GM20000 (cell line): ENCODE data around the gene IRF2.
"Not testable (repeated sequence)": the region's sequence is repeated elsewhere in the genome, so short reads cannot be mapped to it uniquely, and the experiment has no call there.

ENCODE experiments used
- DNase-seq: peaks from one replicate; pipeline ENCODE4 v3.0.0; 2012; ENCODE audit warnings: low spot score
- CTCF ChIP-seq: IDR thresholded peaks from 2 replicates; pipeline ENCODE4 v1.5.1; 2012; ENCODE audit warnings: mild to moderate bottlenecking, control low read depth; ENCODE audit errors: extremely low read depth, missing control alignments

Gene IRF2

GRCh38 chr4:184346682-184347081 is 127.7 kb downstream of the IRF2 start:
- no peak for TF ChIP-seq CTCF
- DNase-seq: no peak

- not testable (repeated sequence) for DNase-seq
Measured at GRCh38 chr4:184346273-184346672, 128.1 kb downstream of the IRF2 start.

- no peak for TF ChIP-seq CTCF
- no peak for DNase-seq
Measured at GRCh38 chr4:184345573-184345922, 128.8 kb downstream of the IRF2 start.

- no peak for TF ChIP-seq CTCF
- DNase-seq: no peak
Measured at GRCh38 chr4:184344899-184345572, 129.3 kb downstream of the IRF2 start.

- DNase-seq: no peak
Measured at GRCh38 chr4:184344435-184344834, 129.9 kb downstream of the IRF2 start.

GRCh38 chr4:184343502-184344177 is 130.7 kb downstream of the IRF2 start:
- TF ChIP-seq CTCF: no peak
- peak; percentile 32 for DNase-seq

More at GRCh38 chr4:184344435-184344834, 129.9 kb downstream of the IRF2 start:
- TF ChIP-seq CTCF: no peak

GRCh38 chr4:184342857-184343237 is 131.5 kb downstream of the IRF2 start:
- not testable (repeated sequence) for DNase-seq

- no peak for TF ChIP-seq CTCF
- no peak for DNase-seq
Measured at GRCh38 chr4:184342167-184342856, 132.0 kb downstream of the IRF2 start.

GRCh38 chr4:184339398-184340193 is 134.8 kb downstream of the IRF2 start:
- not testable (repeated sequence) for DNase-seq
